Measurements from ENCODE around the gene SH3PXD2B.

DNA sequence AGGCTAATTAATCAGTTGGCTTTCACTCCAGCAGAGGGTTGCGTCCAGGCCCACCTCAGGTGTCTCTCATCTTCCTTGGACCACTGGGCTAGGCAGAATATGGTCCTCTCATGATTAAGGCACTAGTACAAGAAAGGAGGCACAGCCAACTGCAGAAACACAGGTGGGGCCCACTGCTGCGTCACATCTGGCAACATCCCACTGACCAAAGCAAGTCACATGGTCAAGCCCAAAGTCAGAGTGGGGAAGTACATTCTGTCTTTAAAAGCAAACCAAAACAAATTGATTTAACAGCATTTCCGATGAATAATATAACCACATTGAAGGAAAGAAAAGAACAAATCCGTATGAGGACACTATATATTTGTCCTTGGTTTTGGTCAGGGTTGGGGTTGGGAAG lies 142.7 kb downstream of the SH3PXD2B start:
- TF ChIP-seq, protein P1, sequence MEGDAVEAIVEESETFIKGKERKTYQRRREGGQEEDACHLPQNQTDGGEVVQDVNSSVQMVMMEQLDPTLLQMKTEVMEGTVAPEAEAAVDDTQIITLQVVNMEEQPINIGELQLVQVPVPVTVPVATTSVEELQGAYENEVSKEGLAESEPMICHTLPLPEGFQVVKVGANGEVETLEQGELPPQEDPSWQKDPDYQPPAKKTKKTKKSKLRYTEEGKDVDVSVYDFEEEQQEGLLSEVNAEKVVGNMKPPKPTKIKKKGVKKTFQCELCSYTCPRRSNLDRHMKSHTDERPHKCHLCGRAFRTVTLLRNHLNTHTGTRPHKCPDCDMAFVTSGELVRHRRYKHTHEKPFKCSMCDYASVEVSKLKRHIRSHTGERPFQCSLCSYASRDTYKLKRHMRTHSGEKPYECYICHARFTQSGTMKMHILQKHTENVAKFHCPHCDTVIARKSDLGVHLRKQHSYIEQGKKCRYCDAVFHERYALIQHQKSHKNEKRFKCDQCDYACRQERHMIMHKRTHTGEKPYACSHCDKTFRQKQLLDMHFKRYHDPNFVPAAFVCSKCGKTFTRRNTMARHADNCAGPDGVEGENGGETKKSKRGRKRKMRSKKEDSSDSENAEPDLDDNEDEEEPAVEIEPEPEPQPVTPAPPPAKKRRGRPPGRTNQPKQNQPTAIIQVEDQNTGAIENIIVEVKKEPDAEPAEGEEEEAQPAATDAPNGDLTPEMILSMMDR (conservative IDR thresholded peaks at IDR 0.05; ENCODE audit: low read length), result no peak
- TF ChIP-seq EZH2phosphoT487 (IDR thresholded peaks at IDR 0.05; ENCODE audit: borderline replicate concordance, low read depth, low read length), result no peak
